HepG2 (cell line): Measurements from ENCODE around the gene DUS3L. TPM values are rescaled to one million over a fixed set of nuclear protein-coding genes. Genes with fewer than 3 reads are reported as not detected.
A peak's percentile ranks its signal among the peaks of the same experiment; 100 is the strongest.

Experiments
- CREM ChIP-seq, 2 experiments: sonication (generic) in 1 of 2; formaldehyde crosslinking in 1 of 2; IDR thresholded peaks; 2 replicates each; pipeline versions ENCODE4 v1.4.0 to v1.6.1; 2016 to 2020; ENCODE audit warnings: antibody characterized with exemption in 1 of 2, mild to moderate bottlenecking in 1 of 2, missing genetic modification reagents in 1 of 2
- EHMT2 ChIP-seq: fragments of 200-600 bp; sonication (generic); IDR thresholded peaks from 2 replicates; pipeline ENCODE4 v1.7.0; 2017; ENCODE audit warnings: antibody characterized with exemption, low read depth, low read length, borderline replicate concordance
- GZF1 ChIP-seq: sonication (generic); formaldehyde crosslinking; IDR thresholded peaks from 2 replicates; pipeline ENCODE4 v1.5.1; 2020; ENCODE audit warnings: mild to moderate bottlenecking, missing genetic modification reagents
- ISX ChIP-seq: sonication (generic); formaldehyde crosslinking; conservative IDR thresholded peaks from 2 replicates; pipeline ENCODE4 v1.5.0; 2020; ENCODE audit warnings: missing genetic modification reagents
- JARID2 ChIP-seq: sonication (generic); formaldehyde crosslinking; IDR thresholded peaks from 2 replicates; pipeline ENCODE4 v1.8.1; 2023; ENCODE audit warnings: missing genetic modification reagents, inconsistent platforms; ENCODE audit not compliant: insufficient replicate concordance
- MTF1 ChIP-seq: sonication (generic); formaldehyde crosslinking; IDR thresholded peaks from 2 replicates; pipeline ENCODE4 v1.5.0; 2020; ENCODE audit warnings: missing genetic modification reagents
- NBN ChIP-seq: fragments of 450-650 bp; conservative IDR thresholded peaks from 2 replicates; pipeline ENCODE4 v1.6.1; 2017
- NR2F2 ChIP-seq: IDR thresholded peaks from 2 replicates; pipeline ENCODE4 v1.6.1; 2012; ENCODE audit warnings: low read depth, inconsistent platforms, borderline replicate concordance
- THYN1 ChIP-seq: sonication (generic); formaldehyde crosslinking; IDR thresholded peaks from 2 replicates; pipeline ENCODE4 v1.8.1; 2023; ENCODE audit warnings: low read depth, mild to moderate bottlenecking, moderate library complexity, missing genetic modification reagents, borderline replicate concordance
- TMF1 ChIP-seq: sonication (generic); formaldehyde crosslinking; IDR thresholded peaks from 2 replicates; pipeline ENCODE4 v1.8.1; 2022; ENCODE audit warnings: low read depth, missing genetic modification reagents
- ZNF138 ChIP-seq: sonication (generic); formaldehyde crosslinking; IDR thresholded peaks from 2 replicates; pipeline ENCODE4 v1.5.0; 2020; ENCODE audit warnings: mild to moderate bottlenecking, low read depth, missing genetic modification reagents
- ZNF224 ChIP-seq: sonication (generic); formaldehyde crosslinking; IDR thresholded peaks from 2 replicates; pipeline ENCODE4 v1.5.0; 2020; ENCODE audit warnings: mild to moderate bottlenecking, missing genetic modification reagents
- ZNF326 ChIP-seq: sonication (generic); formaldehyde crosslinking; IDR thresholded peaks from 2 replicates; pipeline ENCODE4 v1.4.0; 2020; ENCODE audit warnings: missing genetic modification reagents, borderline replicate concordance
- polyA plus RNA-seq, 8 experiments: library from polyadenylated mRNA; depleted of rRNA in 3 of 8; stranded (reverse) in 7 of 8; unstranded in 1 of 8; fragments of >200 nt; fragmentation: Illumina TruSeq in 4 of 8; extraction: Trizol in 4 of 8; gene quantifications; 2 replicates each; pipeline versions ENCODE4 v1.2.1 to v1.2.3, GENCODE V29; 2011 to 2016; ENCODE audit warnings: low read depth in 4 of 8, missing spikeins in 1 of 8, mixed read lengths in 1 of 8; ENCODE audit not compliant: insufficient read depth in 1 of 8
- total RNA-seq, 5 experiments: library from RNA; depleted of rRNA; stranded (reverse); fragments of >200 nt; fragmentation: Illumina TruSeq; extraction: Trizol; gene quantifications; 2 replicates each; pipeline ENCODE4 v1.2.3, GENCODE V29; 2016; ENCODE audit warnings: low read depth in 1 of 5
- TF ChIP-seq, protein P1 (sequence below): sonication (generic); formaldehyde crosslinking; IDR thresholded peaks from 2 replicates; pipeline ENCODE4 v1.5.0; 2020; ENCODE audit warnings: mild to moderate bottlenecking, missing genetic modification reagents
- TF ChIP-seq, protein P2 (sequence below): IDR thresholded peaks from 2 replicates; pipeline ENCODE4 v1.6.1; 2016
- TF ChIP-seq, protein P3 (sequence below): sonication (generic); formaldehyde crosslinking; conservative IDR thresholded peaks from 2 replicates; pipeline ENCODE4 v1.4.0; 2020; ENCODE audit warnings: missing genetic modification reagents
- TF ChIP-seq, protein P4 (sequence below): sonication (generic); formaldehyde crosslinking; IDR thresholded peaks from 2 replicates; pipeline ENCODE4 v1.9.0; 2021; ENCODE audit warnings: missing genetic modification reagents, borderline replicate concordance
- TF ChIP-seq, protein P5 (sequence below): sonication (generic); IDR thresholded peaks from 2 replicates; pipeline ENCODE4 v1.6.1; 2016; ENCODE audit warnings: low read depth, borderline replicate concordance
- TF ChIP-seq, protein P6 (sequence below): conservative IDR thresholded peaks from 2 replicates; pipeline ENCODE4 v1.6.1; 2018; ENCODE audit warnings: missing genetic modification reagents

Gene DUS3L
- total and polyA plus RNA-seq, 2 of the 13 experiments (the other 11 are each of a cell fraction or from before 2014, with no cell fraction given) = 13.3 to 25.1 TPM

DNA sequence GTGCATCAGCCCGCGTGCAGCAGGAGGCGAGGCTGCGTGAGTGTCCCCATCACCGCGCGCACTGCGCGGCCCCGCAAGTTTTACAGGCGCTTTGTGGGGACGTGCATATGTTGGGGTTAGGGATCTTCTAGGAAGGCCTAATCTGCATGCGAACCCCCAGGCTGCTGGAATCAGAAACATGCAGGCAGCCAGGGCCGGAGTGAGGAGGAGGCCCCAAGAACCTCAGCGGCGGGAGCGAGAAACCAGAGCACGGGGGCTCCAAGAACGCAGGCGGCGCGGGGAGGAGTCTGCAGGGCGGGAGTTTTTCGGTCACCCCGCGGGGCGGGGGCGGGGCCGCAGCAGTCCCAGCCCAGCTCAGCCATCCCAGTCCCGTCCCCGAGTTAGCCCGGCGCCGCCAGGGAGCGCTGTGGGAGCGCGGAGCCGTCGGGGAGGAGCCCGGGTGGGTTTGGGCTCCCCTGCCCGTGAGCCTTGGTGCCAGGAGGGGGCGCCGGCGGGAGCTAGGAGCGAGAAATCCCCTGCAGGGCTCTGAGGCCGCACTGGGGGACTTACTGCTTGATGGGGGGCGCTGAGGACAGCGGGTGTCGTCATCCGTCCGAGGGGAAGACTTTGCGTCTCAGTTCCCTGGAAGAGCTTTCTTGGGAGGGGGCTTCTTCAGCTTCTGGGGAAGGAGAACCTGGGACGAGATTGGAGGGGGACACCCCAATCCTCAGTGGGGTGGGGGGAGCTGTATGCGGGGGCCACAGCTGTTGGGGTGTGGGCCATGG is 13.0 kb upstream of the DUS3L start (continued):
- TF ChIP-seq GZF1 = no peak
- TF ChIP-seq NBN = no peak
- TF ChIP-seq, protein P1, sequence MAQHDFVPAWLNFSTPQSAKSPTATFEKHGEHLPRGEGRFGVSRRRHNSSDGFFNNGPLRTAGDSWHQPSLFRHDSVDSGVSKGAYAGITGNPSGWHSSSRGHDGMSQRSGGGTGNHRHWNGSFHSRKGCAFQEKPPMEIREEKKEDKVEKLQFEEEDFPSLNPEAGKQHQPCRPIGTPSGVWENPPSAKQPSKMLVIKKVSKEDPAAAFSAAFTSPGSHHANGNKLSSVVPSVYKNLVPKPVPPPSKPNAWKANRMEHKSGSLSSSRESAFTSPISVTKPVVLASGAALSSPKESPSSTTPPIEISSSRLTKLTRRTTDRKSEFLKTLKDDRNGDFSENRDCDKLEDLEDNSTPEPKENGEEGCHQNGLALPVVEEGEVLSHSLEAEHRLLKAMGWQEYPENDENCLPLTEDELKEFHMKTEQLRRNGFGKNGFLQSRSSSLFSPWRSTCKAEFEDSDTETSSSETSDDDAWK (CRISPR knock-in tag) = no peak
- TF ChIP-seq EHMT2 = no peak
- TF ChIP-seq, protein P2, sequence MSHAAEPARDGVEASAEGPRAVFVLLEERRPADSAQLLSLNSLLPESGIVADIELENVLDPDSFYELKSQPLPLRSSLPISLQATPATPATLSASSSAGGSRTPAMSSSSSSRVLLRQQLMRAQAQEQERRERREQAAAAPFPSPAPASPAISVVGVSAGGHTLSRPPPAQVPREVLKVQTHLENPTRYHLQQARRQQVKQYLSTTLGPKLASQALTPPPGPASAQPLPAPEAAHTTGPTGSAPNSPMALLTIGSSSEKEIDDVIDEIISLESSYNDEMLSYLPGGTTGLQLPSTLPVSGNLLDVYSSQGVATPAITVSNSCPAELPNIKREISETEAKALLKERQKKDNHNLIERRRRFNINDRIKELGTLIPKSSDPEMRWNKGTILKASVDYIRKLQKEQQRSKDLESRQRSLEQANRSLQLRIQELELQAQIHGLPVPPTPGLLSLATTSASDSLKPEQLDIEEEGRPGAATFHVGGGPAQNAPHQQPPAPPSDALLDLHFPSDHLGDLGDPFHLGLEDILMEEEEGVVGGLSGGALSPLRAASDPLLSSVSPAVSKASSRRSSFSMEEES = no peak
- TF ChIP-seq CREM (IDR thresholded peaks at IDR 0.05) = no peak
- TF ChIP-seq CREM (CRISPR knock-in tag; IDR thresholded peaks at IDR 0.05) = no peak
- TF ChIP-seq MTF1 (CRISPR knock-in tag) = no peak
- TF ChIP-seq, protein P3, sequence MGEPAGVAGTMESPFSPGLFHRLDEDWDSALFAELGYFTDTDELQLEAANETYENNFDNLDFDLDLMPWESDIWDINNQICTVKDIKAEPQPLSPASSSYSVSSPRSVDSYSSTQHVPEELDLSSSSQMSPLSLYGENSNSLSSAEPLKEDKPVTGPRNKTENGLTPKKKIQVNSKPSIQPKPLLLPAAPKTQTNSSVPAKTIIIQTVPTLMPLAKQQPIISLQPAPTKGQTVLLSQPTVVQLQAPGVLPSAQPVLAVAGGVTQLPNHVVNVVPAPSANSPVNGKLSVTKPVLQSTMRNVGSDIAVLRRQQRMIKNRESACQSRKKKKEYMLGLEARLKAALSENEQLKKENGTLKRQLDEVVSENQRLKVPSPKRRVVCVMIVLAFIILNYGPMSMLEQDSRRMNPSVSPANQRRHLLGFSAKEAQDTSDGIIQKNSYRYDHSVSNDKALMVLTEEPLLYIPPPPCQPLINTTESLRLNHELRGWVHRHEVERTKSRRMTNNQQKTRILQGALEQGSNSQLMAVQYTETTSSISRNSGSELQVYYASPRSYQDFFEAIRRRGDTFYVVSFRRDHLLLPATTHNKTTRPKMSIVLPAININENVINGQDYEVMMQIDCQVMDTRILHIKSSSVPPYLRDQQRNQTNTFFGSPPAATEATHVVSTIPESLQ (CRISPR knock-in tag) = no peak
- peak; percentile 60; the same call in 1 of the 2 replicates for TF ChIP-seq ZNF224 (CRISPR knock-in tag)
- TF ChIP-seq JARID2 = no peak
- TF ChIP-seq, protein P4, sequence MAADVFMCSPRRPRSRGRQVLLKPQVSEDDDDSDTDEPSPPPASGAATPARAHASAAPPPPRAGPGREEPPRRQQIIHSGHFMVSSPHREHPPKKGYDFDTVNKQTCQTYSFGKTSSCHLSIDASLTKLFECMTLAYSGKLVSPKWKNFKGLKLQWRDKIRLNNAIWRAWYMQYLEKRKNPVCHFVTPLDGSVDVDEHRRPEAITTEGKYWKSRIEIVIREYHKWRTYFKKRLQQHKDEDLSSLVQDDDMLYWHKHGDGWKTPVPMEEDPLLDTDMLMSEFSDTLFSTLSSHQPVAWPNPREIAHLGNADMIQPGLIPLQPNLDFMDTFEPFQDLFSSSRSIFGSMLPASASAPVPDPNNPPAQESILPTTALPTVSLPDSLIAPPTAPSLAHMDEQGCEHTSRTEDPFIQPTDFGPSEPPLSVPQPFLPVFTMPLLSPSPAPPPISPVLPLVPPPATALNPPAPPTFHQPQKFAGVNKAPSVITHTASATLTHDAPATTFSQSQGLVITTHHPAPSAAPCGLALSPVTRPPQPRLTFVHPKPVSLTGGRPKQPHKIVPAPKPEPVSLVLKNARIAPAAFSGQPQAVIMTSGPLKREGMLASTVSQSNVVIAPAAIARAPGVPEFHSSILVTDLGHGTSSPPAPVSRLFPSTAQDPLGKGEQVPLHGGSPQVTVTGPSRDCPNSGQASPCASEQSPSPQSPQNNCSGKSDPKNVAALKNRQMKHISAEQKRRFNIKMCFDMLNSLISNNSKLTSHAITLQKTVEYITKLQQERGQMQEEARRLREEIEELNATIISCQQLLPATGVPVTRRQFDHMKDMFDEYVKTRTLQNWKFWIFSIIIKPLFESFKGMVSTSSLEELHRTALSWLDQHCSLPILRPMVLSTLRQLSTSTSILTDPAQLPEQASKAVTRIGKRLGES (CRISPR knock-in tag) = no peak
- no peak for TF ChIP-seq ISX (CRISPR knock-in tag)
- TF ChIP-seq NR2F2 = peak; percentile 52; the same call in 1 of the 2 replicates
- no peak; the same call in 1 of the 2 replicates for TF ChIP-seq TMF1 (CRISPR knock-in tag)
- no peak for TF ChIP-seq THYN1 (CRISPR knock-in tag)
- TF ChIP-seq, protein P5, sequence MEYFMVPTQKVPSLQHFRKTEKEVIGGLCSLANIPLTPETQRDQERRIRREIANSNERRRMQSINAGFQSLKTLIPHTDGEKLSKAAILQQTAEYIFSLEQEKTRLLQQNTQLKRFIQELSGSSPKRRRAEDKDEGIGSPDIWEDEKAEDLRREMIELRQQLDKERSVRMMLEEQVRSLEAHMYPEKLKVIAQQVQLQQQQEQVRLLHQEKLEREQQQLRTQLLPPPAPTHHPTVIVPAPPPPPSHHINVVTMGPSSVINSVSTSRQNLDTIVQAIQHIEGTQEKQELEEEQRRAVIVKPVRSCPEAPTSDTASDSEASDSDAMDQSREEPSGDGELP = peak; percentile 28; the same call in 1 of the 2 replicates
- 0 out of 2 replicates have a peak, but pooled peaks have one; percentile 21 for TF ChIP-seq ZNF138
- no peak for TF ChIP-seq ZNF326
- TF ChIP-seq, protein P6, sequence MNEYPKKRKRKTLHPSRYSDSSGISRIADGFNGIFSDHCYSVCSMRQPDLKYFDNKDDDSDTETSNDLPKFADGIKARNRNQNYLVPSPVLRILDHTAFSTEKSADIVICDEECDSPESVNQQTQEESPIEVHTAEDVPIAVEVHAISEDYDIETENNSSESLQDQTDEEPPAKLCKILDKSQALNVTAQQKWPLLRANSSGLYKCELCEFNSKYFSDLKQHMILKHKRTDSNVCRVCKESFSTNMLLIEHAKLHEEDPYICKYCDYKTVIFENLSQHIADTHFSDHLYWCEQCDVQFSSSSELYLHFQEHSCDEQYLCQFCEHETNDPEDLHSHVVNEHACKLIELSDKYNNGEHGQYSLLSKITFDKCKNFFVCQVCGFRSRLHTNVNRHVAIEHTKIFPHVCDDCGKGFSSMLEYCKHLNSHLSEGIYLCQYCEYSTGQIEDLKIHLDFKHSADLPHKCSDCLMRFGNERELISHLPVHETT (CRISPR knock-in tag) = no peak
